Mucosa of gallbladder (tissue), 1 donor: ENCODE data around the gene ASB2. TPM values are rescaled to one million over a fixed set of nuclear protein-coding genes. Genes with fewer than 3 reads are reported as not detected.
A peak's percentile ranks its signal among the peaks of the same experiment; 100 is the strongest.

ENCODE experiments used
- DNase-seq: peaks from one replicate; pipeline ENCODE4 v3.0.0-alpha.2; 2020; ENCODE audit warnings: low spot score
- total RNA-seq: library from RNA; stranded (reverse); gene quantifications from one replicate; pipeline ENCODE4 v1.2.1, GENCODE V29; 2021
- donor health status: DM: no; HTN: no; CAD: no.

The ASB2 gene
- 28.0 TPM for total RNA-seq

- DNase-seq: peak; percentile 40
Observed at GRCh38 chr14:93976477-93977057, at the start of gene ASB2. TSS of gene ASB2 (minus strand) at chr14:93976570. CDS start at chr14:93964539, 12,031 bp downstream.

- DNase-seq: no peak
Observed at GRCh38 chr14:94025720-94026119, 49.4 kb upstream of the ASB2 start.

GRCh38 chr14:94024549-94024948 lies 48.2 kb upstream of the ASB2 start:
- no peak for DNase-seq

DNA sequence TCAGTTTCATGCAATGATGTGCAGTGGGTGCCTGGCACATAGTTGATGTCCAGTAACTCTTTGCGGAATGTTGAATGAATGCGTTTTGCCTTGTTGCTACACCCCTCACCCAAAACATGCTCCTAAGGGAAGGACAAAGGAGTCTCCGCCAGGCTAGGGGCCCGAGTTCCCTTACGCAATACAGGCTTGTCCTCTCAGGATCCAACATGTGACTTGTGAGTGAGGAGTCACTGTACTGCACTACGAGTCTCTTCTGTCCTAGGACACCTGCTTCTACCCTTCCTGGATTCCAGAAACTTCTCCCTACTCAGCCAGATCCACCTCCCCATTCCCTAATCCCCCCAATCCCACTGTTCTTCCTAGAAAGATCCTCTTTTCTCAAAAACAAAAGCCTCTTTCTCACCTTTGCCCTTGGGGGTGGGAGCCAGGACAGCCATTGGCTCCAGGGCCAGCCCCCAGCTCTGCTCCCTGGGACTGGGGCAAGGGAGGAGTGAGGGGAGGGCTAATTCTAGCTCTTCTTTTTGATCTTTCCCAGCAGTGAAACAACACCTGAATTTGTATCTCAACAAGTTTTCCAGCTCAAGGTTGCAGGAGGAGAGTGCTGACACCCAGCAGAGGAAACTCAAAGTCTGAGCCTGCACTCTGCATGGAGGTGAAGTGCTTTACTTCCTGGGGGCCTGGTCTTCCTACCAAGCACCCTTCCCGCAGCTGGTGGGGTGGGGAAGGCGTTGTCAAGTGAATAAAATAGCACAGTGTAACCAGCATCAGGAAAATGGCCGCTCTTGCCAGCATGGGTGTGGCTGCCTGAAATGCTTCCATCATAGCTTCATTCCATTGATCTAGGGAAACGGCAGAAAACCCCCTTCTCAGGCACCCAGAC lies 46.4 kb upstream of the ASB2 start:
- DNase-seq: no peak

DNA sequence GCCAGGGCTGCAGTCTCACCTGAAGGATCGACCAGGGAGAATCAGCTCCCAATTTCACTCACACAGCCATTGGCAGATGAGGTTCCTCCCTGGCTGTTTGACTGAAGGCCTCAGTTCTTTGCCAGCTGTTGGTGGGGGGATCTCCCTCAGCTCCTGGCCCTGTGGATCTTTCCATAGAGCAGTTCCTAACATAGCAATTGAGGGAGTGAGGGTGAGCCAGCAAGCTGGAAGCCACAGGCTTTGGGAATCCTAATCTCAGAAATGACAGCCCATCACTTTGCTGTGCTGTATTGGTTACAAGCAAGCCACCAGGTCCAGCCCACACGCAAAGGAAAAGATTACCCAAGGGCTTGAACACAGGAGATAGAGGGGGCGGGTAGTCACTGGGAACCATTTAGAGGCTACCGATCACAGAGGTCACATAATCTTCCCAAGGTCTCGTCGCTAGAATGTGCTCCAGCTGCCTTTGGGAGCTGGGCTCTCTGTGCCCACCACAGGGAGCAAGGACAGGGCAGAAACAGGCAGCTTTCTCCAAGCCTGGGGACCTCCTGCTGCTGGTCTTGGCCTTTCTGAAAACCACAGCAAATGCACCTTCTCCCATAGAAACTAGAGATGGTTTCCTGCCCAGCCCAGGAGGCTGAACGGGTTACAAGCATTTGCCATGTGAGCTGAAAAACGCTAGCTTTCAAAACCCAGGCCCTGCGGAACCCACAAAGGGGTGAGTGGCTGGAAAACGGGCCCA lies 45.2 kb upstream of the ASB2 start:
- DNase-seq: no peak

- DNase-seq: no peak
Observed at GRCh38 chr14:94021001-94021400, 44.6 kb upstream of the ASB2 start.

DNA sequence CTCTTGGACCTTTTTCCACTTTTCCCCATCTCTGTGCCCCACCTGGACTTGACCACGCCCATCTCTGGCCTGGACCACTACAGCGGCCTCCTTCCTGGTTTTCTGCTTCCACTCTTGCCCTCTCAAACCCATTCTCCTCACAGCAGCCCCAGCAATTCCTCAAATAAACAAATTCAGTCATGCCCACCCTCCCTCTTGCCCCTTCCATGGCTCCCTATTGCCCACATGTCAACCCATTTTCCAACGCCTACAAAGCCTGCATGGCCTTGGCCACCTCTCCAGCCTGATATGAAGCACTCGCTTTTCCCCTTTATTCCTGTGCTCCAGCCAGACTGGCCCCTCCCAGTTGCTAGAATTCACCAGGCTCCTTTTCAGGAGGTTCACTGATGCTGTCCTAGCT lies 43.9 kb upstream of the ASB2 start:
- DNase-seq: no peak

DNA sequence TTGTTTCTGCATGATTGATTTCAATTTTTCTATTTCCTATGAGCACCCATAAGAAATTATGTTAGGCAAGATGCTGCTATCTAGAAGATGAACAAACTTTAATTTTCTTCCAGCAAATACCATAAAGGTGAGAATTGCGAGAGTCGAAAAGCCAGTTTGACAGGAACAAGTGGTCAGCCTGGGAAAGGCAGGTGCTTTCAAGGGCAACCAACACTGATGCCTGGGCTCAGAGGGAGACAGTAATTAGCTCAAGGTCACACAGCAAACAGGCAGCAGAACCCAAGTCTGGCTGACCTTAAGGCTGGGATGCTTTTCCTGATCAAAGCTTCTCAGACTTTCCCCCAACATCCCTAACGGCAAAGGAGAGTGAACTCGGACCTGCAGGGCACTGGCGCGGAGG lies 43.0 kb upstream of the ASB2 start:
- no peak for DNase-seq

- no peak for DNase-seq
Observed at GRCh38 chr14:94018308-94018707, 41.9 kb upstream of the ASB2 start.

- DNase-seq: no peak
Observed at GRCh38 chr14:94016446-94016976, 40.1 kb upstream of the ASB2 start.

GRCh38 chr14:94015223-94015622 lies 38.9 kb upstream of the ASB2 start:
- no peak for DNase-seq

GRCh38 chr14:94014382-94014781 lies 38.0 kb upstream of the ASB2 start:
- DNase-seq: peak; percentile 38

- no peak for DNase-seq
Observed at GRCh38 chr14:94011795-94012194, 35.4 kb upstream of the ASB2 start.

- no peak for DNase-seq
Observed at GRCh38 chr14:94010625-94011024, 34.3 kb upstream of the ASB2 start.

GRCh38 chr14:94009767-94010166 lies 33.4 kb upstream of the ASB2 start:
- no peak for DNase-seq

DNA sequence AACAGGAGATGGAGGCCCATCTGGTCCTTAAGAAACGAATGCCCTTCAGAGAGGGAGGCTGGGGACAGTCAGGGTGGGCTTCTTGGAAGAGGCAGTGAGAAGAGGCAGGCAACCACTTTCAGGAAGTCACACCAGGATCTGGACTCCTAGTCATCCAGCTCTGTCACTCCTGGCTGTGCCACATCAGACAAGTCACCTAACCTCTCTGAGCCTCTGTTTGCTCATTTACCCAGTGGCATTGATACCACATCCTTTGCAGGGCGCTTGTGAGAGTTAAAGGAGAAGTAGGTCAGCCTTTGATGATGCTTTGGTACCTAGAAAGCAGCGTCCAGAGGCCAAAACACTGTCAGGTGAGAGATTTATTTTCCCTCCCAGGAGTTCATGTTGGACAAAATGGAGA lies 31.9 kb upstream of the ASB2 start:
- no peak for DNase-seq

- DNase-seq: no peak
Observed at GRCh38 chr14:94005324-94006073, 29.1 kb upstream of the ASB2 start.

GRCh38 chr14:94004015-94004414 lies 27.6 kb upstream of the ASB2 start:
- DNase-seq: no peak

DNA sequence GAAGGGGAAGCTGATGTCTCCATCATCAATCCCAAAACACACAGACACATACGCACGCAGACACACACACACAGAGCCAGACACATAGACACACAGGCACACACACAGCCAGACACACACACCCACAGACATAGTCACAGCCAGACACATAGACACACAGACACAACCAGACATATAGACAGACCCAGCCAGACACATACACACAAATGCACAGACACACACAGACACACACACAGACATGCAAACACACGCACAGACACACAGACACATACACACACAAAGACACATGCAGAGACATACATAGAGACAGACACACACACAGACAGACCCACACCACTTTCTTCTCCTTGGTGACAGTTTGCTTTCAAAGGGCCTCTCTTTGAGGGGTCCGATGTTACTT lies 27.0 kb upstream of the ASB2 start:
- DNase-seq: no peak

- DNase-seq: peak; percentile 56
Observed at GRCh38 chr14:94001501-94002396, 25.4 kb upstream of the ASB2 start.

DNA sequence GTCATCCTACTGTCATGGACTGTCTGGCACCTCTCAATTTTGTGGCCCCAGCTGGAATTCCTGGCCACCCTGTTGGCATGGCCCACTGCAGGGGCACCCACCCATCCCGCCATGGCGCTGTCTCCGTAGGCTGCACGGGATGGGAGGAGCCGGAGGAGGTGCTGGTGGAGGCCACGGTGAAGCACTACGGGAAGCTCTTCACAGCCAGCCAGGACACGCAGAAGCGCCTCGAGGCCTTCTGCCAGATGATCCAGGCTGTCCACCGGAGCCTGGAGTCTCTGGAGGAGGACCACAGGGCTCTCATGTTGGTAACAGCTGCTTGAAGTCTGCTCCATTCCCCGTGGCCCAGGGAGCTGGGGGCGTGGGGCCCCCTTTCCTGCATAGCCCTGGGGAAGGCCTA lies 24.6 kb upstream of the ASB2 start:
- DNase-seq: no peak
